Neural cell (in vitro differentiated cells): ENCODE results near the gene COX10. TPM values are rescaled to one million over a fixed set of nuclear protein-coding genes. Genes with fewer than 3 reads are reported as not detected.

Source experiments
- H2AFZ ChIP-seq: fragments of 200-600, 300-800 bp; sonication (generic), shearing (Covaris generic); 2 replicates; pipeline ENCODE4 v1.6.0; 2014; ENCODE audit warnings: low read depth, mild to moderate bottlenecking, antibody characterized with exemption, low read length, moderate library complexity
- H3F3A ChIP-seq: fragments of 200-600 bp; shearing (Covaris generic); 2 replicates; pipeline ENCODE4 v1.6.1; 2016; ENCODE audit warnings: mild to moderate bottlenecking, moderate library complexity, mixed read lengths, antibody characterized with exemption, low read length; ENCODE audit not compliant: insufficient read depth, poor library complexity, severe bottlenecking
- H3K27ac ChIP-seq: fragments of 200-600, 300-800 bp; sonication (generic), shearing (Covaris generic); 2 replicates; pipeline ENCODE4 v1.5.1; 2014; ENCODE audit warnings: mild to moderate bottlenecking, low read length, moderate library complexity
- H3K27me3 ChIP-seq: fragments of 300-800, 200-600 bp; sonication (generic), shearing (Covaris generic); 2 replicates; pipeline ENCODE4 v1.6.0; 2014; ENCODE audit warnings: mild to moderate bottlenecking, low read depth, low read length, moderate library complexity; ENCODE audit not compliant: insufficient read depth
- H3K36me3 ChIP-seq: fragments of 300-800, 200-600 bp; sonication (generic), shearing (Covaris generic); 2 replicates; pipeline ENCODE4 v1.5.1; 2014; ENCODE audit warnings: mild to moderate bottlenecking, antibody characterized with exemption, low read length, moderate library complexity; ENCODE audit not compliant: insufficient read depth
- H3K4me2 ChIP-seq: fragments of 300-800, 200-600 bp; sonication (generic), shearing (Covaris generic); 2 replicates; pipeline ENCODE4 v1.6.0; 2014; ENCODE audit warnings: mild to moderate bottlenecking, low read length
- H3K4me3 ChIP-seq: fragments of 300-800, 200-600 bp; sonication (generic), shearing (Covaris generic); 2 replicates; pipeline ENCODE4 v1.5.1; 2014; ENCODE audit warnings: mild to moderate bottlenecking, low read length, moderate library complexity
- H3K79me2 ChIP-seq: fragments of 200-600 bp; shearing (Covaris generic); replicated peaks from 2 replicates; pipeline ENCODE4 v1.6.0; 2014; ENCODE audit warnings: mild to moderate bottlenecking, low read length, moderate library complexity; ENCODE audit not compliant: insufficient read depth
- H3K9ac ChIP-seq: fragments of 300-800, 200-600 bp; sonication (generic), shearing (Covaris generic); 2 replicates; pipeline ENCODE4 v1.6.1; 2016; ENCODE audit warnings: mild to moderate bottlenecking, low read length, mixed read lengths
- H3K9me2 ChIP-seq: fragments of 200-600 bp; shearing (Covaris generic); 2 replicates; pipeline ENCODE4 v1.6.1; 2016; ENCODE audit warnings: mild to moderate bottlenecking, low read length, mixed read lengths; ENCODE audit not compliant: insufficient read depth
- H3K9me3 ChIP-seq: fragments of 200-600, 300-800 bp; sonication (generic), shearing (Covaris generic); 2 replicates; pipeline ENCODE4 v1.6.1; 2016; ENCODE audit warnings: mild to moderate bottlenecking, mixed run types, low read length, moderate library complexity, mixed read lengths
- H4K20me1 ChIP-seq: fragments of 200-600 bp; shearing (Covaris generic); 2 replicates; pipeline ENCODE4 v1.6.1; 2016; ENCODE audit warnings: mild to moderate bottlenecking, mixed run types; ENCODE audit not compliant: insufficient read depth
- CTCF ChIP-seq: fragments of 450-650 bp; IDR thresholded peaks from 2 replicates; pipeline ENCODE4 v1.5.1; 2014; ENCODE audit warnings: antibody characterized with exemption, mild to moderate bottlenecking, moderate library complexity; ENCODE audit not compliant: poor library complexity, severe bottlenecking
- EP300 ChIP-seq: fragments of 450-650 bp; conservative IDR thresholded peaks from 2 replicates; pipeline ENCODE4 v1.6.1; 2014; ENCODE audit warnings: antibody characterized with exemption, mild to moderate bottlenecking, moderate library complexity; ENCODE audit not compliant: poor library complexity, severe bottlenecking
- MXI1 ChIP-seq: fragments of 450-650 bp; conservative IDR thresholded peaks from 2 replicates; pipeline ENCODE4 v1.6.1; 2014; ENCODE audit warnings: antibody characterized with exemption, mild to moderate bottlenecking; ENCODE audit not compliant: poor library complexity, severe bottlenecking
- POLR2AphosphoS5 ChIP-seq: IDR thresholded peaks from 2 replicates; pipeline ENCODE4 v1.6.1; 2012
- RAD21 ChIP-seq: fragments of 450-650 bp; conservative IDR thresholded peaks from 2 replicates; pipeline ENCODE4 v1.6.1; 2014; ENCODE audit warnings: antibody characterized with exemption, mild to moderate bottlenecking, moderate library complexity
- REST ChIP-seq: IDR thresholded peaks from 2 replicates; pipeline ENCODE4 v1.6.1; 2012; ENCODE audit warnings: borderline replicate concordance
- SMC3 ChIP-seq: fragments of 450-650 bp; conservative IDR thresholded peaks from 2 replicates; pipeline ENCODE4 v1.6.1; 2014; ENCODE audit warnings: antibody characterized with exemption, mild to moderate bottlenecking, moderate library complexity; ENCODE audit not compliant: poor library complexity
- TAF1 ChIP-seq: IDR thresholded peaks from 2 replicates; pipeline ENCODE4 v1.6.1; 2012; ENCODE audit warnings: low read depth
- polyA plus RNA-seq: library from polyadenylated mRNA; depleted of rRNA; stranded (reverse); fragments of >200 nt; gene quantifications from 2 replicates; pipeline ENCODE4 v1.2.3, GENCODE V29; 2014

COX10 gene
- polyA plus RNA-seq, 1 donor from 2014 or later = 7.2 TPM

- Histone ChIP-seq H3K27ac (no peak overlapping the region), H3K36me3 (no peaks in the 10 kb centered on the region), H3K4me3 (no peak overlapping the region), H3K9me3 (no peaks in the 10 kb centered on the region), H2AFZ (no peak overlapping the region), H3K79me2 (no peaks in the 10 kb centered on the region), H3F3A (no peaks in the 10 kb centered on the region), H4K20me1 (no peaks in the 10 kb centered on the region), H3K9me2 (no peaks in the 10 kb centered on the region), H3K27me3 (no peaks in the 10 kb centered on the region), H3K9ac (no peak overlapping the region), H3K4me2 (no peak overlapping the region)
- TF ChIP-seq REST (no peak), POLR2AphosphoS5 (no peak), EP300 (no peak), TAF1 (no peak), RAD21 (no peak), MXI1 (no peak), CTCF (no peak), SMC3 (no peak)
Measured at GRCh38 chr17:14103836-14104235, 34.5 kb downstream of the COX10 start.

- H3K9ac ChIP-seq = no peak overlapping the region
- no peaks in the 10 kb centered on the region for H3F3A ChIP-seq
- no peaks in the 10 kb centered on the region for H3K9me3 ChIP-seq
- H3K36me3 ChIP-seq = no peaks in the 10 kb centered on the region
- H3K9me2 ChIP-seq = no peaks in the 10 kb centered on the region
- no peak overlapping the region for H2AFZ ChIP-seq
- no peaks in the 10 kb centered on the region for H3K79me2 ChIP-seq
- no peak overlapping the region for H3K27ac ChIP-seq
- TF ChIP-seq MXI1 = no peak
- TF ChIP-seq POLR2AphosphoS5 = no peak
- TF ChIP-seq TAF1 = no peak
- TF ChIP-seq CTCF = no peak
- H3K4me3 ChIP-seq = no peak overlapping the region
- H3K4me2 ChIP-seq = no peak overlapping the region
- H4K20me1 ChIP-seq = no peaks in the 10 kb centered on the region
- no peaks in the 10 kb centered on the region for H3K27me3 ChIP-seq
Measured at GRCh38 chr17:14104734-14105133, 35.4 kb downstream of the COX10 start.
